Tracheal epithelial cell (primary cell): Measurements from ENCODE around the gene ATP6V1B1. TPM values are rescaled to one million over a fixed set of nuclear protein-coding genes. Genes with fewer than 3 reads are reported as not detected.

ENCODE experiments used
- total RNA-seq: library from RNA; depleted of rRNA; stranded (reverse); fragments of >200 nt; gene quantifications from 2 replicates; pipeline ENCODE4 v1.2.1, GENCODE V29; 2014

Gene ATP6V1B1
- not detected in 2 replicates for total RNA-seq

GRCh38 chr2:70935468-70936164 is at the start of gene ATP6V1B1:
TSS of gene ATP6V1B1 (plus strand) at chr2:70935900. CDS start at chr2:70935955, 55 bp downstream.

GRCh38 chr2:70978341-70979179 is 42.9 kb downstream of the ATP6V1B1 start, which contains the start of gene ANKRD53:
TSS of gene ANKRD53 (plus strand) at chr2:70978630. CDS start at chr2:70978646, 16 bp downstream.

GRCh38 chr2:70994699-70995425 is 59.2 kb downstream of the ATP6V1B1 start, which contains the start of gene TEX261:
TSS of gene TEX261 (minus strand) at chr2:70994873. CDS start at chr2:70994757, 116 bp downstream.

Other genes with a start within 250 kb of the ATP6V1B1 start
- 0.24 TPM in 1 of 2 replicates, not detected in the other for gene ADD2, start 167.7 kb upstream of the ATP6V1B1 start, total RNA-seq
- not detected in 2 replicates for gene FIGLA, start 145.3 kb upstream of the ATP6V1B1 start, total RNA-seq
- not detected in 2 replicates for gene CLEC4F, start 115.3 kb upstream of the ATP6V1B1 start, total RNA-seq
- gene CD207, start 100.1 kb upstream of the ATP6V1B1 start, total RNA-seq = not detected in 2 replicates
- not detected in 2 replicates for gene VAX2, start 35.3 kb upstream of the ATP6V1B1 start, total RNA-seq
- under 0.01 TPM in 1 of 2 replicates, not detected in the other for gene ANKRD53, start 42.7 kb downstream of the ATP6V1B1 start, total RNA-seq
- 15.4 and 16.4 TPM in 2 replicates for gene TEX261, start 59.0 kb downstream of the ATP6V1B1 start, total RNA-seq
- gene NAGK, start 132.7 kb downstream of the ATP6V1B1 start, total RNA-seq = 18.3 and 55.9 TPM in 2 replicates
- 3.6 and 6.6 TPM in 2 replicates for gene MCEE, start 194.3 kb downstream of the ATP6V1B1 start, total RNA-seq
- gene MPHOSPH10, start 194.7 kb downstream of the ATP6V1B1 start, total RNA-seq = 12.3 and 14.1 TPM in 2 replicates